Measurements from ENCODE around the gene RANGAP1. TPM values are rescaled to one million over a fixed set of nuclear protein-coding genes. Genes with fewer than 3 reads are reported as not detected.

Gene RANGAP1
- total and polyA plus RNA-seq, 2 of the 13 experiments (the other 11 are each of a cell fraction or from before 2014, with no cell fraction given), result 51.8 to 83.9 TPM

DNA sequence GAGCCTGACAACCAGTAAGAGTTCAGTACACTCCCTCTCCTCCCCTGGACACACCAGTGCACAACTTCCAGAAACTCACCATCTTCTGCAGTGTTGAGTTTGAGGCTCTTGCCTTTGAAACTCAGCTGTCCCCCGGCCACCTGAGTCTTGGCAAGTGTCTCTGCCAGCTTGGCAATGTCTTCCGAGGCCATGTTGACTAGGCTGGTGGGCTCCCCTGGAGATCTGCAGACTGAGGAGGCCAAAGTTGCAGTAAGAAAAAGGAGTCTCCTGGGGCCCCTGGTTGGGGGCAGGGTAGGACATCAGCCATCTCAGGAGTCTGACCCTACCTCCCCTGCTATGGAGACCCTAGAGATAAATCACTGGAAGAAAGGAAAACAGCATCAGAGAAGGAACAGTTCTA is 5.1 kb downstream of the RANGAP1 start (continued):
- TF ChIP-seq, protein P1, sequence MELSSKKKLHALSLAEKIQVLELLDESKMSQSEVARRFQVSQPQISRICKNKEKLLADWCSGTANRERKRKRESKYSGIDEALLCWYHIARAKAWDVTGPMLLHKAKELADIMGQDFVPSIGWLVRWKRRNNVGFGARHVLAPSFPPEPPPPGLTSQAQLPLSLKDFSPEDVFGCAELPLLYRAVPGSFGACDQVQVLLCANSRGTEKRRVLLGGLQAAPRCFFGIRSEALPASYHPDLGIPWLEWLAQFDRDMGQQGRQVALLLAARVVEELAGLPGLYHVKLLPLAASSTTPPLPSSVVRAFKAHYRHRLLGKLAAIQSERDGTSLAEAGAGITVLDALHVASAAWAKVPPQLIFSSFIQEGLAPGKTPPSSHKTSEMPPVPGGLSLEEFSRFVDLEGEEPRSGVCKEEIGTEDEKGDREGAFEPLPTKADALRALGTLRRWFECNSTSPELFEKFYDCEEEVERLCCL (CRISPR knock-in tag; IDR thresholded peaks at IDR 0.05; ENCODE audit: borderline replicate concordance), result no peak
- no peak for TF ChIP-seq IKZF4 (CRISPR knock-in tag; IDR thresholded peaks at IDR 0.05; ENCODE audit: borderline replicate concordance, low read depth, not compliant biosample characterization)

DNA sequence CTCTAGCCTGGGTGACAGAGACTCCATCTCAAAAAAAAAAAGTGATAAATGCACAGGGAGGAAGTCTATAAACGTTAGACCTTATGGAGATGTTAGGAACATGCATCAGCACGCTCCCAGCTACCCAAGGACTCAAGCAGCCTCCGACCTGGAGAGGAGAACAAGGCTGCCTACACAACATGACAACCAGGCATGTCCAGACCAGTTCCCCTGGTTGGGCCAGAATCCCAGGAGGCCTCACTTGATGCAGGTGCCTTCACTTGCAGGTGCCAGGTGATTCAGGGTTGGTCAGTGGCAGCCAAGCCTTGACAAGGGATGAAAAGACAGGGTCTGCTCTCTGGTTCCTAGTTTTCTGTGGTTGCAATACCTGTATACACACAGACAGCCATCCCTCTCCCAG is 5.9 kb downstream of the RANGAP1 start:
- no peak overlapping the region for H3K27ac ChIP-seq (ENCODE audit: extremely low read length, insufficient read depth, low read length)
- FAIRE-seq, result no peak
- H3K9me3 ChIP-seq (ENCODE audit: low read length), result no peaks in the 10 kb centered on the region
- H3K9ac ChIP-seq (ENCODE audit: insufficient read depth, low read depth, low read length), result no peak overlapping the region
- no peak for DNase-seq (ENCODE audit: low spot score)
- ChIA-PET POLR2A (no interaction called here), CTCF (ENCODE audit: low intra/inter-chr PET ratio, low total read pairs) (interaction anchor here (0.6 kb wide), 1 partner anchor 34 kb away, joined by 3 read pairs; no protein-coding TSS in a partner anchor)
- no peak overlapping the region for H2AFZ ChIP-seq (ENCODE audit: low read length)
- no peak overlapping the region for H3K4me3 ChIP-seq (replicated peaks in 1 of 3; ENCODE audit: insufficient read depth in 1 of 3, low read depth in 2 of 3, low read length in 3 of 3)
- intact Hi-C loops (cut with micrococcal nuclease; ENCODE audit: unreplicated experiment) (loop anchor here (10.0 kb wide), 1 partner anchor 165 kb away; the partner anchor contains the start of gene TOB2), in situ Hi-C loops (cut with HindIII; ENCODE audit: extremely low pct_ligation_motif_present, low pct_unique_long_range_greater_than_20kb) (no loop called here)
- no peak for ATAC-seq
- TF ChIP-seq AHR (CRISPR knock-in tag; IDR thresholded peaks at IDR 0.05) (no peak), ZNF543 (CRISPR knock-in tag; IDR thresholded peaks at IDR 0.05) (no peak), IRX3 (CRISPR knock-in tag; IDR thresholded peaks at IDR 0.05; ENCODE audit: borderline replicate concordance, low read depth) (no peak)
- TF ChIP-seq, protein P2, sequence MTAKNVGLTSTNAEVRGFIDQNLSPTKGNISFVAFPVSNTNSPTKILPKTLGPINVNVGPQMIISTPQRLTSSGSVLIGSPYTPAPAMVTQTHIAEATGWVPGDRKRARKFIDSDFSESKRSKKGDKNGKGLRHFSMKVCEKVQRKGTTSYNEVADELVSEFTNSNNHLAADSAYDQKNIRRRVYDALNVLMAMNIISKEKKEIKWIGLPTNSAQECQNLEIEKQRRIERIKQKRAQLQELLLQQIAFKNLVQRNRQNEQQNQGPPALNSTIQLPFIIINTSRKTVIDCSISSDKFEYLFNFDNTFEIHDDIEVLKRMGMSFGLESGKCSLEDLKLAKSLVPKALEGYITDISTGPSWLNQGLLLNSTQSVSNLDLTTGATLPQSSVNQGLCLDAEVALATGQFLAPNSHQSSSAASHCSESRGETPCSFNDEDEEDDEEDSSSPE (CRISPR knock-in tag; IDR thresholded peaks at IDR 0.05), result no peak
- TF ChIP-seq, protein P3, sequence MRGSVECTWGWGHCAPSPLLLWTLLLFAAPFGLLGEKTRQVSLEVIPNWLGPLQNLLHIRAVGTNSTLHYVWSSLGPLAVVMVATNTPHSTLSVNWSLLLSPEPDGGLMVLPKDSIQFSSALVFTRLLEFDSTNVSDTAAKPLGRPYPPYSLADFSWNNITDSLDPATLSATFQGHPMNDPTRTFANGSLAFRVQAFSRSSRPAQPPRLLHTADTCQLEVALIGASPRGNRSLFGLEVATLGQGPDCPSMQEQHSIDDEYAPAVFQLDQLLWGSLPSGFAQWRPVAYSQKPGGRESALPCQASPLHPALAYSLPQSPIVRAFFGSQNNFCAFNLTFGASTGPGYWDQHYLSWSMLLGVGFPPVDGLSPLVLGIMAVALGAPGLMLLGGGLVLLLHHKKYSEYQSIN (CRISPR knock-in tag; IDR thresholded peaks at IDR 0.05; ENCODE audit: borderline replicate concordance), result no peak
- TF ChIP-seq, protein P4, sequence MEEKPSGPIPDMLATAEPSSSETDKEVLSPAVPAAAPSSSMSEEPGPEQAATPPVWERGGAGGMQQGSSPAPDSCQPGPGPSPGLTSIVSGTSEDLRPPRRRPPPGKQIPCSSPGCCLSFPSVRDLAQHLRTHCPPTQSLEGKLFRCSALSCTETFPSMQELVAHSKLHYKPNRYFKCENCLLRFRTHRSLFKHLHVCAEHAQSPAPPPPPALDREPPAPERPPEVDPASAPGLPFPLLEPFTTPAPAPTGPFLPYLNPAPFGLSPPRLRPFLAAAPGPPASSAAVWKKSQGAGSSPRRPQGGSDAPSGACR (CRISPR knock-in tag; IDR thresholded peaks at IDR 0.05), result no peak
- peaks cover 23% of the 10 kb centered on the region for H3K79me2 ChIP-seq (ENCODE audit: insufficient read depth, low read length)
- WGBS (ENCODE audit: low lambda C conversion rate), result 85% methylated on average over 3 of the region's 3 CpGs
- no peaks in the 10 kb centered on the region for H4K20me1 ChIP-seq (ENCODE audit: insufficient read depth, low read length)
- no TSS peak for BruUV-seq (replicated peaks)
- H3K27me3 ChIP-seq (ENCODE audit: control insufficient read depth in 1 of 2, insufficient read depth in 2 of 2, low read length in 2 of 2), result no peaks in the 10 kb centered on the region
- no peak overlapping the region for H3K4me2 ChIP-seq (ENCODE audit: low read depth, low read length)
- peaks cover 18% of the 10 kb centered on the region for H3K4me1 ChIP-seq (ENCODE audit: insufficient read depth, low read length)
- peaks cover 12 to 50% of the 10 kb centered on the region in 2 experiments for H3K36me3 ChIP-seq (replicated peaks in 1 of 2; ENCODE audit: control insufficient read depth in 1 of 2, insufficient read depth in 2 of 2, low read length in 2 of 2)
